ENCODE results near the gene PAXIP1. TPM values are rescaled to one million over a fixed set of nuclear protein-coding genes. Genes with fewer than 3 reads are reported as not detected.

The PAXIP1 gene
- total RNA-seq, 1 experiment from 2014 or later, result 13.7 TPM

DNA sequence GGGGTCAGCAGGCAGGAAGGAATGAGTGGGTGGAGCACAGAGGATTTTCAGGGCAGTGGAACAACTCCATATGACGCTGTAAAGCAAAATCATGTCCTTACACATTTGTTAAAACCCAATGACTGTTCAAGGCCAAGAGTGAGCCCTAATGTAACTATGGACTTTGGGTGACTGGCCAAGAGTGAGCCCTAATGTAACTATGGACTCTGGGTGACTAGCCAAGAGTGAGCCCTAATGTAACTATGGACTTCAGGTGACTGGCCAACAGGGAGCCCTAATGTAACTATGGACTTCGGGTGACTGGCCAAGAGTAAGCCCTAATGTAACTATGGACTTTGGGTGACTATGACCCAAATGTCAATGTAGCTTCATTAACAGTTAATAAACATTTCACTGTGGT, 52.0 kb downstream of the PAXIP1 start:
- no TSS peak for BruUV-seq (replicated peaks)
- ChIA-PET POLR2A (no interaction called here), CTCF (interaction anchor here (1.3 to 1.5 kb wide), 3 partner anchors 37 to 49 kb away, joined by 3 to 7 read pairs (median 4); no protein-coding TSS in a partner anchor)
- Mint-ChIP-seq H3K4me1 (ENCODE audit: insufficient read depth, unreplicated experiment) (no peaks in the 10 kb centered on the region), H3K36me3 (ENCODE audit: insufficient read depth, unreplicated experiment) (peaks cover 92% of the 10 kb centered on the region), H3K9me3 (ENCODE audit: unreplicated experiment) (no peaks in the 10 kb centered on the region), H3K4me3 (ENCODE audit: unreplicated experiment) (no peak overlapping the region), H3K27me3 (ENCODE audit: insufficient read depth, unreplicated experiment) (no peaks in the 10 kb centered on the region), H3K27ac (ENCODE audit: low read depth, unreplicated experiment) (no peak overlapping the region)
- TF ChIP-seq CTCF (IDR thresholded peaks at IDR 0.05; ENCODE audit: unreplicated experiment), result no peak
- DNase-seq (ENCODE audit: unreplicated experiment), result no peak
- intact Hi-C loops (cut with micrococcal nuclease), result no loop called here

DNA sequence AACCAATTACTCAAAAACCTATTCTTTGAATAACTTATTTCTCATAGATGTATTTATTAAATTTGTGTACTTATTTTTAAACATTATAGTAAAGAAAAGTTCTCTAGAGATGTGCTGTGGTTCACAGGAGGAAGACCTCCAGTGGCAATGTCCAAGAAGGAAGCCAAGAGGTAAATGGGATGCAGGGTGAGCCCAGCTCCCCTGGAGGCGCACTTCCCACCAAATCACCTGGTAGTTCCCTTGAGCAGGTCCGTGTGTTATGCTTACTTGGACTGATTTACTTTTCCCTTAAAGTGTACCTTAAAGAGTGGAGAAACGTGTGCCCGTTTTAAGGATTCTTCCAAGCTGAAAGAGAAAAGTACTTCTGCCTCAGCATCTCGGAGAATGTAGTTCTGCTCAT, 55.3 kb downstream of the PAXIP1 start:
- no peak for DNase-seq (ENCODE audit: unreplicated experiment)
- no TSS peak for BruUV-seq (replicated peaks)
- CTCF ChIA-PET, result interaction anchor here (0.8 to 4.4 kb wide), 3 partner anchors 20 to 94 kb away, joined by 3 to 30 read pairs (median 3); no protein-coding TSS in a partner anchor
- H3K27me3 Mint-ChIP-seq (ENCODE audit: insufficient read depth, unreplicated experiment), result no peaks in the 10 kb centered on the region
- H3K4me3 Mint-ChIP-seq (ENCODE audit: unreplicated experiment), result no peak overlapping the region
- H3K9me3 Mint-ChIP-seq (ENCODE audit: unreplicated experiment), result no peaks in the 10 kb centered on the region
- peaks cover 92% of the 10 kb centered on the region for H3K36me3 Mint-ChIP-seq (ENCODE audit: insufficient read depth, unreplicated experiment)
- no peak for TF ChIP-seq CTCF (IDR thresholded peaks at IDR 0.05; ENCODE audit: unreplicated experiment)
- POLR2A ChIA-PET, result interaction anchor here (0.7 to 1.4 kb wide), 2 partner anchors 19 to 196 kb away, joined by 3 to 5 read pairs; no protein-coding TSS in a partner anchor
- intact Hi-C loops (cut with micrococcal nuclease), result no loop called here
- no peak overlapping the region for H3K27ac Mint-ChIP-seq (ENCODE audit: low read depth, unreplicated experiment)
- no peaks in the 10 kb centered on the region for H3K4me1 Mint-ChIP-seq (ENCODE audit: insufficient read depth, unreplicated experiment)

DNA sequence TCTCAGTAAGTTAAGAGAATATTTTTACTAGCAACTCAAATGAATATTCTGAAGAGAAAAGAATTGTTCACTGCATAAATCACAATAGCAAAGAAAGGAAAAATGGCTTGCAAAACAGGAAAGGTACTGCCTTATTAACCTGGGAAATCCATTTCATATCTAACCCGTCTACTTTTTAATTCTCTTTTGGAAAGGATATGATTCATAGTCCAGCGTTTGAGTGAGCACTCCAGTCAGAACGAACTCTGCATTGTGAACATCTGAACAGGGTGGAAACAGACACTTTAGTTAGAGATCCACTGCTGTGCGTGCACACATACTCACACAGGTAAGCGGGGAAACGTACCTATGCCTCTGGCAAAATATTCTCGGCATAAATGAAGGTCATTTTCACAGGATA, 56.8 kb downstream of the PAXIP1 start:
- BruUV-seq (replicated peaks), result no TSS peak

GRCh38 chr7:154943906-154944305, 59.0 kb downstream of the PAXIP1 start:
- ChIA-PET POLR2A (no interaction called here), CTCF (interaction anchor here (0.9 to 2.6 kb wide), 2 partner anchors 9 to 653 kb away, joined by 3 to 11 read pairs; no protein-coding TSS in a partner anchor)
- H3K4me1 Mint-ChIP-seq (ENCODE audit: insufficient read depth, unreplicated experiment), result no peaks in the 10 kb centered on the region
- peaks cover 66% of the 10 kb centered on the region for H3K36me3 Mint-ChIP-seq (ENCODE audit: insufficient read depth, unreplicated experiment)
- no peaks in the 10 kb centered on the region for H3K9me3 Mint-ChIP-seq (ENCODE audit: unreplicated experiment)
- H3K4me3 Mint-ChIP-seq (ENCODE audit: unreplicated experiment), result no peak overlapping the region
- no TSS peak for BruUV-seq (replicated peaks)
- TF ChIP-seq CTCF (IDR thresholded peaks at IDR 0.05; ENCODE audit: unreplicated experiment), result no peak
- H3K27me3 Mint-ChIP-seq (ENCODE audit: insufficient read depth, unreplicated experiment), result no peaks in the 10 kb centered on the region
- intact Hi-C loops (cut with micrococcal nuclease), result no loop called here
- H3K27ac Mint-ChIP-seq (ENCODE audit: low read depth, unreplicated experiment), result no peak overlapping the region
- DNase-seq (ENCODE audit: unreplicated experiment), result no peak

More for the DNA sequence above, 56.8 kb downstream of the PAXIP1 start:
- Mint-ChIP-seq H3K4me3 (ENCODE audit: unreplicated experiment) (no peak overlapping the region), H3K27me3 (ENCODE audit: insufficient read depth, unreplicated experiment) (no peaks in the 10 kb centered on the region), H3K4me1 (ENCODE audit: insufficient read depth, unreplicated experiment) (no peaks in the 10 kb centered on the region), H3K9me3 (ENCODE audit: unreplicated experiment) (no peaks in the 10 kb centered on the region), H3K36me3 (ENCODE audit: insufficient read depth, unreplicated experiment) (peaks cover 80% of the 10 kb centered on the region), H3K27ac (ENCODE audit: low read depth, unreplicated experiment) (no peak overlapping the region)
- no peak for DNase-seq (ENCODE audit: unreplicated experiment)
- ChIA-PET CTCF (interaction anchor here (0.6 to 4.4 kb wide), 5 partner anchors 18 to 399 kb away, joined by 3 to 30 read pairs (median 5); no protein-coding TSS in a partner anchor), POLR2A (interaction anchor here (0.6 to 1.5 kb wide), 2 partner anchors 17 to 273 kb away, joined by 3 to 6 read pairs; no protein-coding TSS in a partner anchor)
- intact Hi-C loops (cut with micrococcal nuclease), result no loop called here
- TF ChIP-seq CTCF (IDR thresholded peaks at IDR 0.05; ENCODE audit: unreplicated experiment), result no peak

Measured in MCF 10A (cell line).